Panc1 (cell line): ENCODE data around the gene RASSF8. TPM values are rescaled to one million over a fixed set of nuclear protein-coding genes. Genes with fewer than 3 reads are reported as not detected.

Experiments
- ATAC-seq: fragments of 200-7000 bp; cut with Tn5 transposase; 2 replicates; pipeline ENCODE4 v1.9.1; 2020; ENCODE audit warnings: mild to moderate bottlenecking, moderate library complexity
- BruUV-seq: library from RNA; stranded (reverse); fragments of 400-500 nt; replicated peaks from 2 replicates; lab custom pipeline; 2021; lab: Mats Ljungman, UMichigan
- CTCF ChIA-PET: fragments of 300-600 bp; sonication (Branson Sonifier 250); formaldehyde crosslinking; loops from one replicate; lab custom pipeline; 2022; ENCODE audit warnings: antibody characterized with exemption; lab: Charles Lee
- POLR2A ChIA-PET: fragments of 300-600 bp; sonication (Branson Sonifier 250); formaldehyde crosslinking; loops from one replicate; lab custom pipeline; 2022; ENCODE audit warnings: antibody characterized with exemption; lab: Charles Lee
- DNase-seq: peaks from one replicate; pipeline ENCODE4 v3.0.0-alpha.2; 2010; ENCODE audit warnings: low read depth, low spot score
- H3K27ac ChIP-seq: 2 replicates; pipeline ENCODE4 v1.5.1; 2011; ENCODE audit warnings: mild to moderate bottlenecking, low read length, inconsistent platforms
- H3K27me3 ChIP-seq: fragments of 200-500 bp; sonication (Bioruptor generic); 2 replicates; pipeline ENCODE4 v1.6.0; 2014; ENCODE audit warnings: low read length, inconsistent platforms; ENCODE audit not compliant: control insufficient read depth, insufficient read depth
- H3K36me3 ChIP-seq: fragments of 200-500 bp; sonication (Bioruptor generic); 2 replicates; pipeline ENCODE4 v1.5.1; 2014; ENCODE audit warnings: inconsistent platforms, mild to moderate bottlenecking, low read length, moderate library complexity; ENCODE audit not compliant: control insufficient read depth, insufficient read depth
- H3K4me1 ChIP-seq: 2 replicates; pipeline ENCODE4 v1.5.1; 2011; ENCODE audit warnings: inconsistent platforms, mild to moderate bottlenecking, low read length, moderate library complexity; ENCODE audit not compliant: control insufficient read depth, insufficient read depth
- H3K4me3 ChIP-seq, 2 experiments: 2 replicates each; pipeline ENCODE4 v1.5.1; 2011 to 2012; ENCODE audit warnings: low read depth in 2 of 2, low read length in 2 of 2, mild to moderate bottlenecking in 2 of 2, inconsistent platforms in 1 of 2, moderate library complexity in 1 of 2
- H3K9me3 ChIP-seq: fragments of 200-500 bp; sonication (Bioruptor generic); 2 replicates; pipeline ENCODE4 v1.5.1; 2014; ENCODE audit warnings: low read depth, mild to moderate bottlenecking, inconsistent platforms, low read length, moderate library complexity; ENCODE audit not compliant: control insufficient read depth, insufficient read depth
- POLR2AphosphoS5 ChIP-seq: IDR thresholded peaks from 2 replicates; pipeline ENCODE4 v1.6.1; 2012; ENCODE audit warnings: mild to moderate bottlenecking, low read depth, low read length, moderate library complexity
- REST ChIP-seq, 2 experiments: IDR thresholded peaks; 2 replicates each; pipeline ENCODE4 v1.6.1; 2011 to 2012; ENCODE audit warnings: low read depth in 2 of 2, control low read depth in 1 of 2, low read length in 1 of 2, mild to moderate bottlenecking in 1 of 2, moderate library complexity in 1 of 2; ENCODE audit not compliant: insufficient read depth in 1 of 2
- SIN3A ChIP-seq: IDR thresholded peaks from 2 replicates; pipeline ENCODE4 v1.6.1; 2012; ENCODE audit warnings: low read depth, mild to moderate bottlenecking, low read length, moderate library complexity, borderline replicate concordance; ENCODE audit not compliant: insufficient read depth
- TCF7L2 ChIP-seq: IDR thresholded peaks from 2 replicates; pipeline ENCODE4 v1.6.1; 2011; ENCODE audit warnings: mild to moderate bottlenecking, low read depth, low read length, inconsistent platforms
- in situ Hi-C: cut with HindIII; loops from 2 replicates; pipeline ENCODE4 v1.10.0; 2016; ENCODE audit warnings: low sequenced_read_pairs, low pct_unique_long_range_greater_than_20kb
- intact Hi-C: fragments of 100-400 bp; cut with micrococcal nuclease; formaldehyde crosslinking; loops from one replicate; pipeline ENCODE4 v1.10.0; 2022; ENCODE audit not compliant: unreplicated experiment
- total RNA-seq: library from RNA; stranded (reverse); gene quantifications from one replicate; pipeline ENCODE4 v1.2.1, GENCODE V29; 2021; ENCODE audit not compliant: unreplicated experiment
- TF ChIP-seq, protein P1 (sequence below): fragments of 450-650 bp; IDR thresholded peaks from 2 replicates; pipeline ENCODE4 v1.5.1; 2017; ENCODE audit warnings: mild to moderate bottlenecking

RASSF8 gene
- total RNA-seq, 1 experiment from 2014 or later: 103 TPM

DNA sequence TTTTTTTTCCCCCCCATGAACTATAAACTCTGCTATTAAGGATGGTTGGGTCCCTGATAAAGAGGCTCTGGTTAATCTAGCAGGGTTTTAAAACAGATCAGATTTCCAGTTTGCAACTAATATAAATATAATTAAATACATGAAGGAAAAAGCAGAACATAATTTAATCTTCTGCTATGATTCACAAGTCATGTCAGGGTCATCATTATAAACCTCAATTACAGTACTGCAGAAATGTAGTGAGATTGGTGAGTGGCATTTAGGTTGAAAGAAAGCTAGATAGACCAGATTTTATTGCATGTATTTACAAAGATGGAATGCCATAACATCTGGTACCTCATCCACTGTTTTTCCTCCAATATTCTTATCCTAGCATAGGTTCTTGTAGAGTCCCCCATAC, 14.5 kb upstream of the RASSF8 start:
- Histone ChIP-seq H3K27me3 (no peaks in the 10 kb centered on the region), H3K9me3 (no peaks in the 10 kb centered on the region), H3K4me1 (no peaks in the 10 kb centered on the region), H3K36me3 (no peaks in the 10 kb centered on the region), H3K27ac (no peak overlapping the region), H3K4me3 (no peak overlapping the region)
- no TSS peak for BruUV-seq
- ATAC-seq (no peak), DNase-seq (no peak)
- intact Hi-C loops: no loop called here
- ChIA-PET POLR2A (no interaction called here), CTCF (interaction anchor here (0.6 kb wide), 1 partner anchor 76 kb away, joined by 5 read pairs; no protein-coding TSS in a partner anchor)
- no peak for TF ChIP-seq REST (IDR thresholded peaks at IDR 0.05; ENCODE audit: insufficient read depth in 1 of 2, low read depth in 2 of 2, low read length in 1 of 2)
- in situ Hi-C loops: no loop called here

- TF ChIP-seq POLR2AphosphoS5 (no peak), SIN3A (no peak), TCF7L2 (no peak), REST (IDR thresholded peaks at IDR 0.05; ENCODE audit: insufficient read depth in 1 of 2, low read depth in 2 of 2, low read length in 1 of 2) (peak in 1 of 2 experiments; percentile 59; a peak in 2 of 4 replicates)
- TF ChIP-seq, protein P1, sequence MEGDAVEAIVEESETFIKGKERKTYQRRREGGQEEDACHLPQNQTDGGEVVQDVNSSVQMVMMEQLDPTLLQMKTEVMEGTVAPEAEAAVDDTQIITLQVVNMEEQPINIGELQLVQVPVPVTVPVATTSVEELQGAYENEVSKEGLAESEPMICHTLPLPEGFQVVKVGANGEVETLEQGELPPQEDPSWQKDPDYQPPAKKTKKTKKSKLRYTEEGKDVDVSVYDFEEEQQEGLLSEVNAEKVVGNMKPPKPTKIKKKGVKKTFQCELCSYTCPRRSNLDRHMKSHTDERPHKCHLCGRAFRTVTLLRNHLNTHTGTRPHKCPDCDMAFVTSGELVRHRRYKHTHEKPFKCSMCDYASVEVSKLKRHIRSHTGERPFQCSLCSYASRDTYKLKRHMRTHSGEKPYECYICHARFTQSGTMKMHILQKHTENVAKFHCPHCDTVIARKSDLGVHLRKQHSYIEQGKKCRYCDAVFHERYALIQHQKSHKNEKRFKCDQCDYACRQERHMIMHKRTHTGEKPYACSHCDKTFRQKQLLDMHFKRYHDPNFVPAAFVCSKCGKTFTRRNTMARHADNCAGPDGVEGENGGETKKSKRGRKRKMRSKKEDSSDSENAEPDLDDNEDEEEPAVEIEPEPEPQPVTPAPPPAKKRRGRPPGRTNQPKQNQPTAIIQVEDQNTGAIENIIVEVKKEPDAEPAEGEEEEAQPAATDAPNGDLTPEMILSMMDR: no peak
- intact Hi-C loops (no loop called here), in situ Hi-C loops (no loop called here)
- ATAC-seq (no peak), DNase-seq (no peak)
- POLR2A ChIA-PET: no interaction called here
- Histone ChIP-seq H3K27ac (no peak overlapping the region), H3K9me3 (no peaks in the 10 kb centered on the region), H3K4me1 (no peaks in the 10 kb centered on the region), H3K27me3 (no peaks in the 10 kb centered on the region), H3K36me3 (no peaks in the 10 kb centered on the region), H3K4me3 (no peak overlapping the region)
- BruUV-seq: no TSS peak
- CTCF ChIA-PET: no interaction called here
These were observed 9.1 kb upstream of the RASSF8 start for GRCh38 chr12:25949343-25949742.
